ENCODE results near the gene SH3BP1. TPM values are rescaled to one million over a fixed set of nuclear protein-coding genes. Genes with fewer than 3 reads are reported as not detected.
"Not testable (repeated sequence)": the region's sequence is repeated elsewhere in the genome, so short reads cannot be mapped to it uniquely, and the experiment has no call there.

Gene SH3BP1
- total RNA-seq, 1 donor: 4.7 TPM

GRCh38 chr22:37608477-37609239 is 30.8 kb upstream of the SH3BP1 start, which contains the start of gene GGA1:
Gene GGA1, plus strand, starts transcription at chr22:37608834. Its CDS starts 27 bp downstream, at chr22:37608861.
- Histone ChIP-seq H3K4me2 (ENCODE audit: insufficient read depth, low read length) (peak within 1 kb of the TSS; percentile 96), H3K36me3 (ENCODE audit: insufficient read depth, low read length) (no peaks in the 10 kb centered on the region), H4K20me1 (ENCODE audit: insufficient read depth, low read length) (no peaks in the 10 kb centered on the region), H3K79me2 (ENCODE audit: insufficient read depth, low read length) (peaks cover 34% of the 10 kb centered on the region), H3K27me3 (ENCODE audit: insufficient read depth, low read length) (peaks cover 16% of the 10 kb centered on the region), H3K4me1 (ENCODE audit: insufficient read depth, low read length) (peaks cover 36% of the 10 kb centered on the region), H3K9me3 (ENCODE audit: low read depth, low read length) (no peaks in the 10 kb centered on the region), H3K27ac (ENCODE audit: low read depth, low read length) (peak within 1 kb of the TSS; percentile 93), H3K4me3 (ENCODE audit: insufficient read depth, low read length) (peak within 1 kb of the TSS; percentile 79), H2AFZ (ENCODE audit: low read length) (peak within 1 kb of the TSS; percentile 89)
- no peak for TF ChIP-seq CTCF (IDR thresholded peaks at IDR 0.05; ENCODE audit: extremely low read depth, low read depth, low read length)
- DNase-seq (ENCODE audit: insufficient read length, low spot score, missing footprints): peak; percentile 98

GRCh38 chr22:37609240-37610152 is 30.0 kb upstream of the SH3BP1 start:
- H4K20me1 ChIP-seq (ENCODE audit: insufficient read depth, low read length): peaks cover 4% of the 10 kb centered on the region
- H2AFZ ChIP-seq (ENCODE audit: low read length): peak overlapping the region; percentile 78
- H3K79me2 ChIP-seq (ENCODE audit: insufficient read depth, low read length): peaks cover 34% of the 10 kb centered on the region
- H3K4me3 ChIP-seq (ENCODE audit: insufficient read depth, low read length): peak overlapping the region; percentile 79
- peaks cover 7% of the 10 kb centered on the region for H3K36me3 ChIP-seq (ENCODE audit: insufficient read depth, low read length)
- peaks cover 12% of the 10 kb centered on the region for H3K27me3 ChIP-seq (ENCODE audit: insufficient read depth, low read length)
- no peaks in the 10 kb centered on the region for H3K9me3 ChIP-seq (ENCODE audit: low read depth, low read length)
- peak; percentile 91 for DNase-seq (ENCODE audit: insufficient read length, low spot score, missing footprints)
- peak overlapping the region; percentile 73 for H3K27ac ChIP-seq (ENCODE audit: low read depth, low read length)
- H3K4me1 ChIP-seq (ENCODE audit: insufficient read depth, low read length): peaks cover 36% of the 10 kb centered on the region
- no peak for TF ChIP-seq CTCF (IDR thresholded peaks at IDR 0.05; ENCODE audit: extremely low read depth, low read depth, low read length)
- H3K4me2 ChIP-seq (ENCODE audit: insufficient read depth, low read length): peak overlapping the region; percentile 96

- not testable (repeated sequence) for H3K27me3 ChIP-seq (ENCODE audit: insufficient read depth, low read length); H3K36me3 ChIP-seq (ENCODE audit: insufficient read depth, low read length); H3K9me3 ChIP-seq (ENCODE audit: low read depth, low read length); H4K20me1 ChIP-seq (ENCODE audit: insufficient read depth, low read length)
- peaks cover 36% of the 10 kb centered on the region for H3K4me1 ChIP-seq (ENCODE audit: insufficient read depth, low read length)
- H3K79me2 ChIP-seq (ENCODE audit: insufficient read depth, low read length): peaks cover 34% of the 10 kb centered on the region
- H3K4me2 ChIP-seq (ENCODE audit: insufficient read depth, low read length): peak overlapping the region; percentile 96
- H3K4me3 ChIP-seq (ENCODE audit: insufficient read depth, low read length): peak overlapping the region; percentile 79
- peak overlapping the region; percentile 78 for H2AFZ ChIP-seq (ENCODE audit: low read length)
- peak overlapping the region; percentile 73 for H3K27ac ChIP-seq (ENCODE audit: low read depth, low read length)
- DNase-seq (ENCODE audit: insufficient read length, low spot score, missing footprints): peak; percentile 84
Observed at GRCh38 chr22:37610153-37610475, 29.4 kb upstream of the SH3BP1 start.

- Histone ChIP-seq H3K4me3 (ENCODE audit: insufficient read depth, low read length) (no peak overlapping the region), H3K4me1 (ENCODE audit: insufficient read depth, low read length) (peaks cover 36% of the 10 kb centered on the region), H3K9me3 (ENCODE audit: low read depth, low read length) (no peaks in the 10 kb centered on the region), H3K27me3 (ENCODE audit: insufficient read depth, low read length) (peaks cover 3% of the 10 kb centered on the region), H3K36me3 (ENCODE audit: insufficient read depth, low read length) (peaks cover 7% of the 10 kb centered on the region), H2AFZ (ENCODE audit: low read length) (no peak overlapping the region), H3K79me2 (ENCODE audit: insufficient read depth, low read length) (peaks cover 34% of the 10 kb centered on the region), H4K20me1 (ENCODE audit: insufficient read depth, low read length) (peaks cover 4% of the 10 kb centered on the region), H3K4me2 (ENCODE audit: insufficient read depth, low read length) (peak overlapping the region; percentile 96), H3K27ac (ENCODE audit: low read depth, low read length) (peak overlapping the region; percentile 2)
- TF ChIP-seq CTCF (IDR thresholded peaks at IDR 0.05; ENCODE audit: extremely low read depth, low read depth, low read length): no peak
- DNase-seq (ENCODE audit: insufficient read length, low spot score, missing footprints): no peak
Observed at GRCh38 chr22:37610480-37611129, 28.9 kb upstream of the SH3BP1 start.
